Activated T-cell treated with anti-CD3 and anti-CD28 coated beads, Interleukin-2, amount 50 U/mL, for 72 hours (primary cell): Measurements from ENCODE around the gene KCNN1. TPM values are rescaled to one million over a fixed set of nuclear protein-coding genes. Genes with fewer than 3 reads are reported as not detected.
A peak's percentile ranks its signal among the peaks of the same experiment; 100 is the strongest.

Experiments used
- ATAC-seq, 2 donors: fragments of 150-1000 bp; cut with Tn5 transposase; replicated peaks in 1 of 2; 2 replicates each; pipeline ENCODE4 v1.10.0; 2021; ENCODE audit warnings: moderate library complexity in 2 of 2, mild to moderate bottlenecking in 1 of 2
- DNase-seq, 2 donors: peaks; one replicate each; pipeline ENCODE4 v3.0.0; 2021 to 2022; ENCODE audit warnings: mixed read lengths in 1 of 2
- H3K27ac Mint-ChIP-seq: one replicate; pipeline ENCODE4 v1.8.0; 2022; ENCODE audit warnings: mild to moderate bottlenecking, moderate library complexity, mixed read lengths
- H3K27me3 Mint-ChIP-seq: one replicate; pipeline ENCODE4 v1.8.0; 2022; ENCODE audit warnings: low read depth, mixed read lengths
- H3K36me3 Mint-ChIP-seq, 2 donors: one replicate each; pipeline ENCODE4 v1.8.0; 2022; ENCODE audit warnings: mixed read lengths in 2 of 2, mild to moderate bottlenecking in 1 of 2; ENCODE audit not compliant: insufficient read depth in 2 of 2
- H3K4me1 Mint-ChIP-seq: one replicate; pipeline ENCODE4 v1.8.0; 2022; ENCODE audit warnings: low read depth, mixed read lengths
- H3K4me3 Mint-ChIP-seq, 2 donors: one replicate each; pipeline ENCODE4 v1.8.0; 2022; ENCODE audit warnings: mild to moderate bottlenecking in 2 of 2, mixed read lengths in 2 of 2, moderate library complexity in 2 of 2
- H3K9me3 Mint-ChIP-seq, 2 donors: one replicate each; pipeline ENCODE4 v1.8.0; 2022; ENCODE audit warnings: mixed read lengths in 2 of 2
- total RNA-seq, 2 donors: library from RNA; stranded (reverse); gene quantifications; one replicate each; pipeline ENCODE4 v1.2.3, GENCODE V29; 2022

The KCNN1 gene
- total RNA-seq, 2 donors from 2014 or later: 0.69 to 1.2 TPM

GRCh38 chr19:17938092-17938845, 28.6 kb upstream of the KCNN1 start:
- Mint-ChIP-seq H3K36me3 (peaks cover 0 to 2% of the 10 kb centered on the region in 2 donors), H3K4me1 (peaks cover 13% of the 10 kb centered on the region), H3K9me3 (no peaks in the 10 kb centered on the region), H3K27me3 (no peaks in the 10 kb centered on the region), H3K27ac (no peak overlapping the region), H3K4me3 (no peak overlapping the region)
- peak; percentile 98 to 99 for ATAC-seq
- peak; percentile 83 to 88 for DNase-seq

DNA sequence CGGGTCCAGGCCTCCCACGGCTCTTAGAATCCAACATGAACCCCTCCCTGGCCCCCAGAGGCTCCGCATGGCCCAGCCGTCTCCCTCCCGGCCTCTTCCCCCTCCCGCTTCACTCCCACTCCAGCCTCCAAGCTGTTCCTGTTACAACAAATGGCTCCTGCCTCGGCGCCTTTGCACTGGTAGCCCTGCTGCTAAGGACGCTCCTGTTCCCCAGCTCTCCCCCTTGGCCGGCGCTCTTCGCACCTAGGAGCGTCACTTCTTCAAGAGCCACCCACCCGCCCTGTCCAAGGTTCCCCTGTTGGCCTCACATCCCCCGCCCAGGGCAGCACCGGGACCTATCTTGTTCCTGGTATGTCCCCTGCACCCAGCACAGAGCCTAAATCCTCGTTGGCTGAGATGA, 24.7 kb upstream of the KCNN1 start:
- Mint-ChIP-seq H3K27ac (no peak overlapping the region), H3K9me3 (no peaks in the 10 kb centered on the region), H3K4me1 (peaks cover 22% of the 10 kb centered on the region), H3K36me3 (peaks cover 0 to 2% of the 10 kb centered on the region in 2 donors), H3K4me3 (no peak overlapping the region), H3K27me3 (no peaks in the 10 kb centered on the region)
- DNase-seq (no peak), ATAC-seq (no peak)

DNA sequence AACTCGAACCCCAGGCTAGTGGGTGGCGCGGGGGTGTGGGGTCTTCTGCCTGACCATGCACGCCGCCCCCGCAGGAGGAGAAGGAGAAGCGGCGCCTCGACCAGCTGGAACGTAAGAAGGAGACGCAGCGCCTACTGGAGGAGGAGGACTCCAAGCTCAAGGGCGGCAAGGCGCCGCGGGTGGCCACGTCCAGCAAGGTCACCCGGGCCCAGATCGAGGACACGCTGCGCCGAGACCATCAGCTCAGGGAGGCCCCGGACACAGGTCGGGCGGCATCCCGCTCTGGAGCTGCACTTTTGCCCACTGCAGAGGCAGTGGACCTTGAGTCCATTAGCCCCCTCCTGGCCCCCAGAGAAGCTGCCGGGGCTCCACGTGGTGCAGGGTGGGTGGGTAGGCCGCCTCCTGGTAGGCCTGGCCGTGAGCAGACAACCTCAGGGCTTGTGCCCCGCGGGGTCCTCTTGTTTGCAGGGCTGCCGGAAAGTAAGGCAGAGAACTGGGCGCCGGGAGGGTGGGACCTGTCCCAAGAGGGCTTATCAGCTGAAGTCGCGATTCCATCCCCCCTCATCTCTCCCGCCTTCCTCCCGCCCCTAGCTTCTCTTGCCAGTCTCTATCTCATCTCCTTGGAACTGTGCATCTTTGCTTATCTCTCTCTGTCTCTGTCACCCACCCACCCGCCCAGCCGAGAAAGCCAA, 24.2 kb upstream of the KCNN1 start:
- DNase-seq (no peak), ATAC-seq (no peak)
- Mint-ChIP-seq H3K27ac (no peak overlapping the region), H3K36me3 (peaks cover 0 to 2% of the 10 kb centered on the region in 2 donors), H3K9me3 (no peaks in the 10 kb centered on the region), H3K4me3 (no peak overlapping the region), H3K4me1 (peaks cover 22% of the 10 kb centered on the region), H3K27me3 (no peaks in the 10 kb centered on the region)

DNA sequence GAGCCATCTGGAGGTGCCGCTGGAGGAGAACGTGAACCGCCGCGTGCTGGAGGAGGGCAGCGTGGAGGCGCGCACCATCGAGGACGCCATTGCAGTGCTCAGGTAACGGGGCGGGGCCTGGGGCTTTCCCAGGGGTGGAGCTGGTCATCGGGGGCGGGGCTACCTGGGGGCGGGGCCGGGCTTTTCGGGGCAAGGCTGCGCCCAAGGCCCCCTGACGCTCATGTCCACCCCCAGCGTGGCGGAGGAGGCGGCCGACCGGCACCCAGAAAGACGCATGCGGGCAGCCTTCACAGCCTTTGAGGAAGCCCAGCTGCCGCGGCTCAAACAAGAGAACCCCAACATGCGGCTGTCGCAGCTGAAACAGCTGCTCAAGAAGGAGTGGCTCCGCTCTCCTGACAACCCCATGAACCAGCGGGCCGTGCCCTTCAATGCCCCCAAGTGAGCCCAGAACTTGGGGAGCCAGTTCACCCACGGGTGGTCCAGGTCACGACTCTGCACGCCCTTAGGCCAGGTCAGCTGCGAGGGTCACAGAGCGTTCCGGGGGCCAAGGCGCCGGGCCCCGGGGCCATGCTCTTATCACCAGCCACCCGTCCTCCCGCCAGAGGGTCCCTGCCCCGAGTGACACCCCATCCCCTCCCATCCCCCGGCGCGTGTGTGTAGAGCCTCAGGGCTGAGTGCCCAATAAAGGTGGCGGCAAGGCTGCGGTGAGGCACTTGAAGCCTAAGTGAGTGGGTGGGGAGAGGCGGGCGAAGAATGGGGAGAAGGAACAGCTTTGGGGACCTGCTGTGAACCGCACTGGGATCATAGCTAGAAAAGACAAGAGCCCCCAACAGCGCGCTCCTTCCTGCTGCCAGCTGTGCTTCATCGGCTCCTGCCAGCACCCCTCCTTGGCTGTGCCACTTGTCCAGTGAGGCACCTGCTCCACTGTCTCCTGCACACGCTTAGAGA, 23.4 kb upstream of the KCNN1 start:
- Mint-ChIP-seq H3K4me3 (no peak overlapping the region), H3K27me3 (no peaks in the 10 kb centered on the region), H3K4me1 (peaks cover 23% of the 10 kb centered on the region), H3K36me3 (peaks cover 0 to 2% of the 10 kb centered on the region in 2 donors), H3K27ac (no peak overlapping the region), H3K9me3 (no peaks in the 10 kb centered on the region)
- DNase-seq (no peak), ATAC-seq (no peak)

- peaks cover 0 to 2% of the 10 kb centered on the region in 2 donors for H3K36me3 Mint-ChIP-seq
- H3K4me3 Mint-ChIP-seq: no peak overlapping the region
- ATAC-seq: no peak
- no peak overlapping the region for H3K27ac Mint-ChIP-seq
- H3K27me3 Mint-ChIP-seq: peaks cover 6% of the 10 kb centered on the region
- no peak for DNase-seq
- peaks cover 31% of the 10 kb centered on the region for H3K4me1 Mint-ChIP-seq
- H3K9me3 Mint-ChIP-seq: no peaks in the 10 kb centered on the region
These were observed 22.6 kb upstream of the KCNN1 start for GRCh38 chr19:17944301-17944700.

- Mint-ChIP-seq H3K36me3 (no peaks in the 10 kb centered on the region), H3K27ac (peak overlapping the region; percentile 94), H3K4me1 (peaks cover 56% of the 10 kb centered on the region), H3K27me3 (peaks cover 26% of the 10 kb centered on the region), H3K4me3 (peak overlapping the region; percentile 81 to 87), H3K9me3 (no peaks in the 10 kb centered on the region)
- DNase-seq (peak; percentile 33 to 63), ATAC-seq (peak; percentile 53)
These were observed 19.7 kb upstream of the KCNN1 start for GRCh38 chr19:17946965-17947784.

DNA sequence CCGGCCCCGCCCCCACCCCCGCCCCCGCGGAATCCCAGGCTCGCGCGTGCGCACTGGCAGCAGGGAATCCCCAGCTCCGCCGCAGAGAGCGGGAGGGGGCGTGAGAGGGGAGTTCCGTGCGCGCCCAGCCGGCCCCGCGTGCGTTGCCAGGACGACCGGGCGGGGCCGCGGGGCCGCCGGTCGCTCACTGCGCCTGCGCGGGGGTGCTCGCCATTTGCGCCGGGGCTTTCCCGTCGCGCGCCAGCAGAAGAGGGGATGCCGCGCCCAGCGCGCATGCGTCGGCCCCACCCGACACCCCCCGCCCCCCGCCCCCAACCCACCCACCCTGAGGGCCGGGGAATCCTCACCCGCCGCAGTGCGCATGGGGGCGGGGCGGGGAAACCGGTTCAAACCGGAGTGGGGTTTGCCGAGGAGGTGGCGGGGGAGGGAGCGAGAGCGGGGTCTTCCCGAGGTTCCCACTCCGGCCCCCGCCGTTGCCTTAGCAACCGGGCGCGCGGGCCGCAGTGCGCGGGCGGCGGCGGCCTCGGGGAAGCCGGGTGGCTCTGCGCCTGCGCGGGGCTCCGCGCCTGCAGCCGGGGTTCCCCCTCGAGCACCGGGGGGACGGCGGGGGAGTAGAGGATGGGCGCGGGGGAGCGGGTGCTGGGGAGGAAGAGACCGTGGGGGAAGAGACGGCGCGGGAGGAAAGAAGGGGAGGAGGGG, 18.9 kb upstream of the KCNN1 start:
- DNase-seq (peak; percentile 96 to 98), ATAC-seq (peak; percentile 69 to 70)
- Mint-ChIP-seq H3K9me3 (no peaks in the 10 kb centered on the region), H3K4me1 (peaks cover 56% of the 10 kb centered on the region), H3K4me3 (peak overlapping the region; percentile 83), H3K27me3 (peaks cover 31% of the 10 kb centered on the region), H3K36me3 (no peaks in the 10 kb centered on the region), H3K27ac (peak overlapping the region; percentile 92)

- H3K27ac Mint-ChIP-seq: peak overlapping the region; percentile 92
- H3K4me1 Mint-ChIP-seq: peaks cover 60% of the 10 kb centered on the region
- ATAC-seq (no peak), DNase-seq (no peak)
- H3K36me3 Mint-ChIP-seq: no peaks in the 10 kb centered on the region
- no peaks in the 10 kb centered on the region for H3K9me3 Mint-ChIP-seq
- H3K27me3 Mint-ChIP-seq: peaks cover 37% of the 10 kb centered on the region
- H3K4me3 Mint-ChIP-seq: peak overlapping the region; percentile 83
These were observed 18.4 kb upstream of the KCNN1 start for GRCh38 chr19:17948514-17948900.

DNA sequence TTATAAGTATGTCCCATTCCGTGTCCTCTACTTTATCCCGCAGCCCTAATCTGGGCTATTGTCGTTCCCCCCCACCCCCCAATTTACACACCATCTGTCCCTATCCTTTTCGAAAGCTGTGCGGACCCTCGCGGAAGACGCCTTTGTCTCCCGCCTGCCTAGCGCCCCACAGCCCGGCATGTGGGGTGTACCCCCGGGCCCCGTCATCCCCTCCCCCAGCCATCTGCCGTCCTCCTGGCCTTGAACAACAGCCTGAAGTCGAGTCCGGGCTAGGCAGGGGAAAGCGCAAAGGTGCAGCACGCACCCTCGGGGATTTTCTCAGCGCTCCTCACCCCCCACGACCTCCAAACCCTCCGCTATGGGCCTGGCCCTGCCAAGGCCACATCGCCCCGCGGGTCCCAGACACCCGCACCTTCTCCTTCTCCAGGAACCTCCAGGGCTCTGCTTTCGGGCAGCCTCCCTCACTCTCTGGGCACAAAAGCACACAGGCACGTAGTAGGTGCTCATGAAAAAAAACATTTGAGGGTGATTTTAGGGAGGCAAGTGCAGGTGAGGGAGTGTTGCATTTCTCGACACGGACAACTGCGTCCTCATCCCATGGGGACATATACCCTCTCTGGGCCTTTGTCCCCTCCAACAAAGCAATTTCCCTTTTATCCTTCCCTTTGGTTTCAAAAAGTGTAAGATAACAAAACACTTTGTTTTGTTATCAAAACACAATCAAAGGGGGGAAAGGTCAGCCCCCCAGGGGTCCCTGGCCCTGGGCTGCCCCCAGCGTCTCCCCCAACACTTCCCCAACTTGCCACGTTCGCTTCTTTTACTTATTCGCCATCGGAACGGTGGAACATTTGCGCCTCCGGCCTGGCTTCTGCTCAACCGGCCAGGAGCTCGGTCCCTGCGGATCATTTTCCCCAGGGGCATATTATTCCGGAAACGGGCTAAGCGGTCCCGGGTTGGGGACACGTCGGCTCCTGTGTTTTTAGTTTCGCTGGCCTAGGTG, 17.7 kb upstream of the KCNN1 start:
- Mint-ChIP-seq H3K27me3 (peaks cover 42% of the 10 kb centered on the region), H3K4me3 (peak overlapping the region; percentile 83), H3K9me3 (no peaks in the 10 kb centered on the region), H3K4me1 (peaks cover 64% of the 10 kb centered on the region), H3K36me3 (no peaks in the 10 kb centered on the region), H3K27ac (peak overlapping the region; percentile 92)
- DNase-seq (peak in 1 of 2 donors; percentile 46), ATAC-seq (no peak)

- peaks cover 64% of the 10 kb centered on the region for H3K4me1 Mint-ChIP-seq
- H3K9me3 Mint-ChIP-seq: no peaks in the 10 kb centered on the region
These were observed 17.0 kb upstream of the KCNN1 start for GRCh38 chr19:17949956-17950309.

More at GRCh38 chr19:17949956-17950309, 17.0 kb upstream of the KCNN1 start:
- ATAC-seq: no peak
- Mint-ChIP-seq H3K4me3 (peak overlapping the region; percentile 83), H3K27ac (peak overlapping the region; percentile 3), H3K27me3 (peaks cover 42% of the 10 kb centered on the region), H3K36me3 (no peaks in the 10 kb centered on the region)
- no peak for DNase-seq
